Body of pancreas (tissue), 4 donors: ENCODE results near the gene CHORDC1.
"Not testable (repeated sequence)": the region's sequence is repeated elsewhere in the genome, so short reads cannot be mapped to it uniquely, and the experiment has no call there.

Experiments used
- POLR2A ChIP-seq, 3 donors: fragments of 450-650 bp; IDR thresholded peaks; one replicate each; pipeline ENCODE4 v1.6.1; 2016; ENCODE audit warnings: antibody characterized with exemption in 3 of 3, mild to moderate bottlenecking in 2 of 3
- TF ChIP-seq, protein P1 (sequence below), 7 experiments: fragments of 450-650 bp in 4 of 7; fragments of 200-600 bp in 3 of 7; sonication (generic) in 3 of 7; IDR thresholded peaks; one replicate each; pipeline ENCODE4 v1.5.1; 2016 to 2019; ENCODE audit warnings: antibody characterized with exemption in 7 of 7

DNA sequence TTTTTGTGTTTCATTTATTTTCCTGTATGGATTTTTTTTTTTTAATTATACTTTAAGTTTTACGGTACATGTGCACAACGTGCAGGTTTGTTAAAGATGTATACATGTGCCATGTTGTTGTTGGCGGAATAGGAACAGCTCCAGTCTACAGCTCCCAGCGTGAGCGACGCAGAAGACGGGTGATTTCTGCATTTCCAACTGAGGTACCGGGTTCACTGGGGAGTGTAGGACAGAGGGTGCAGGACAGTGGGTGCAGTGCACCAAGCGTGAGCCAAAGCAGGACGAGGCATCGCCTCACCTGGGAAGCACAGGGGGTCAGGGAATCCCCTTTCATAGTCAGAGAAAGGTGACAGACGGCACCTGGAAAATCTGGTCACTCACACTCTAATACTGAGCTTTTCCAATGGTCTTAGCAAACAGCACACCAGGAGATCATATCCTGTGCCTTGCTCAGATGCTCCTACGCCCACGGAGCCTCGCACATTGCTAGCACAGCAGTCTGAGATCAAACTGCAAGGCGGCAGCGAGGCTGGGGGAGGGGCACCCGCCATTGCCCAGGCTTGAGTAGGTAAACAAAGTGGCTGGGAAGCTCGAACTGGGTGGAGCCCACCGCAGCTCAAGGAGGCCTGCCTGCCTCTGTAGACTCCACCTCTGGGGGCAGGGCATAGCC lies 17.3 kb upstream of the CHORDC1 start:
- TF ChIP-seq, protein P1, sequence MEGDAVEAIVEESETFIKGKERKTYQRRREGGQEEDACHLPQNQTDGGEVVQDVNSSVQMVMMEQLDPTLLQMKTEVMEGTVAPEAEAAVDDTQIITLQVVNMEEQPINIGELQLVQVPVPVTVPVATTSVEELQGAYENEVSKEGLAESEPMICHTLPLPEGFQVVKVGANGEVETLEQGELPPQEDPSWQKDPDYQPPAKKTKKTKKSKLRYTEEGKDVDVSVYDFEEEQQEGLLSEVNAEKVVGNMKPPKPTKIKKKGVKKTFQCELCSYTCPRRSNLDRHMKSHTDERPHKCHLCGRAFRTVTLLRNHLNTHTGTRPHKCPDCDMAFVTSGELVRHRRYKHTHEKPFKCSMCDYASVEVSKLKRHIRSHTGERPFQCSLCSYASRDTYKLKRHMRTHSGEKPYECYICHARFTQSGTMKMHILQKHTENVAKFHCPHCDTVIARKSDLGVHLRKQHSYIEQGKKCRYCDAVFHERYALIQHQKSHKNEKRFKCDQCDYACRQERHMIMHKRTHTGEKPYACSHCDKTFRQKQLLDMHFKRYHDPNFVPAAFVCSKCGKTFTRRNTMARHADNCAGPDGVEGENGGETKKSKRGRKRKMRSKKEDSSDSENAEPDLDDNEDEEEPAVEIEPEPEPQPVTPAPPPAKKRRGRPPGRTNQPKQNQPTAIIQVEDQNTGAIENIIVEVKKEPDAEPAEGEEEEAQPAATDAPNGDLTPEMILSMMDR (IDR thresholded peaks at IDR 0.05) = not testable (repeated sequence)
- not testable (repeated sequence) for TF ChIP-seq POLR2A (IDR thresholded peaks at IDR 0.05)
